Stimulated activated CD4-positive, alpha-beta T cell treated with anti-CD3 and anti-CD28 coated beads, Interleukin-15, amount 100 ng/mL, for 1 hour (primary cell): ENCODE data around the gene MOXD1.

Source experiments
- DNase-seq, 2 donors: peaks; one replicate each; pipeline ENCODE4 v3.0.0-alpha.2; 2020; ENCODE audit warnings: low read depth in 1 of 2, low spot score in 1 of 2

MOXD1 gene

DNA sequence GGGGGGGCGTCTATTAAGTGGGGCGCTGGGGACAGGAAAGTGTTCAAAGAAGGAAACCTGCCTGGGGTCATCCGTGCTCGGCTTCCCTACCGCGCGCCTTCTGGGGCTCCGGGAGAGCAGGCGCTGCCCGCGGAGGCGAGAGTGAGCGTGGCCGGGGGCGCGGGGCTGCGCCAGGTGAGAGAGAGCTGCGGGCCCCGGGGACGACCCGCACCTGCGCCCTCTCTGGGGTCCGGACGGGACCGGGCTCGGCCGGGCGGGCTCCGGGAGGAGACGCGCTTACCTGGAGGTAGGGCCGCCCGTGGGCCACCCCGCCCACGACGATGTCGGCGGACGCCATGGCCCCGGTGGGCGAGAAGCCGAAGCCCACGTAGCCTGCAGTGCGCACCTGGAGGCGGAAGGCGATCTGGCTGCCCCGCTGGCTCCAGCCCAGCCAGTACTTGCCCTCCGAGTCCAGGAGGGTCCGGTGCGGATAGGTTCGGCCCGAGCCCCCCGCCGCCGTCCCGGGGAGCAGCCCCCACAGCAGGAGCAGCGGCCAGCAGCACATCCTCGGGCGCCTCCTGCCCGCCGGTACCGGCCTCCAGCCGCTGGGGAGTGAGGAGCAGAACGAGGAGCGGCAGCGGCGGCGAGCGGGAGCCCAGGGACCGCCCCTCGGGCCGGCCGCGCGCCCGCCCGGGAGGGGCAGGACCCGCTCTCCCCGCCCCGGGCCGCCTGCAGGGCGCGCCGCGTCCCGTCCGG, at the start of gene MOXD1:
TSS of gene MOXD1 (minus strand) at position 593 of the 735 bp plus-strand sequence. CDS start at position 544, 49 bp downstream.
- no peak for DNase-seq

DNA sequence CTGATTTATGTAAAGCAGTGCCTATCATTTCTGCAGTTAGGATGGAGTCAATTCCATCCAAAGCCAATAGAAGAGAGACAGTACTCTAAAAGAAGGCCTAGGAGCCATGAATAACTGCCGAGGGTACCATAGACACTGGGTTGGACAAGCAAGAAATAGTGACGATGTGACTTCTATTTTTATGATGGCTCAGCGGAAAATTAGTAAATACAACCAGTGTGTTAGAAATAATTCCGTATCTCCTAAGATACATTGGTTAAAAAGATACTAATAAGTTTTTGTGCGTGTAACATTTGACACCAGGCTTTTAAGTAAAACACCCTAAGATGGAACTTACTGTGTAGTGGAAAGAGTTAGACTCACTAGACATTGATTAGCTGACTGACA, 45.6 kb upstream of the MOXD1 start:
- no peak for DNase-seq

DNA sequence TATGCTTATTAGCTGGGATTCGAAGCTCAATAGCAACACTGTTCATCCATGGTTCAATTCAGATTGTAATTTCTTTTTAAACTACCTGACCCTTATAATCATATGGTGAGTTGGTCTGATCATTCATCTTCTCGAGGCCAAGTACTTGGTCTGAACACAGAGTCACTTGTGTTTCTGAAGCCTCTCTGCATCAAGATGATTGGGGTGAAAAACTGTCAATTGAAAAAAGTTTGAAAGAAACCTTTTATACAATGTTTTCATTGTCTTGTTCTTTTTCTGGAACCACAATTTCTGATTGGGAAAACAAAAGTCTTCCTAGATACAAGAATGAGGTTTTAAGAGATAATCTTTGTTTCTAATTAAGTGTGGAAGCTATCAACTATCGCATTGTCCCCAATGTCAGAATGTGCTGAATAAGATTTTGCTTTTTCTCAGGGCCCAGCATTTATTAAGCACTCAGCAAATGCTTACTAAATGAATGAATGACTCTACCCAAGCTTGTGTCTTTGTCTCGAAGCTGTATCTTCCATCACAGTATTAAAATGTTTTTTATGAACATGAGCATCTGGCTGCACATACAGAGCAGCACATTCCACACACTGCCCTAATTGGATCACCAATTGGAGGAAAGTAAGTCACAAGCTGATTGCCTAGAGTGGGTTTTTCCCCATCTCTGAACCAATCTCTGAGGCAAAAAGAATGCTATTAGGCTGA, 45.0 kb upstream of the MOXD1 start:
- no peak for DNase-seq

DNA sequence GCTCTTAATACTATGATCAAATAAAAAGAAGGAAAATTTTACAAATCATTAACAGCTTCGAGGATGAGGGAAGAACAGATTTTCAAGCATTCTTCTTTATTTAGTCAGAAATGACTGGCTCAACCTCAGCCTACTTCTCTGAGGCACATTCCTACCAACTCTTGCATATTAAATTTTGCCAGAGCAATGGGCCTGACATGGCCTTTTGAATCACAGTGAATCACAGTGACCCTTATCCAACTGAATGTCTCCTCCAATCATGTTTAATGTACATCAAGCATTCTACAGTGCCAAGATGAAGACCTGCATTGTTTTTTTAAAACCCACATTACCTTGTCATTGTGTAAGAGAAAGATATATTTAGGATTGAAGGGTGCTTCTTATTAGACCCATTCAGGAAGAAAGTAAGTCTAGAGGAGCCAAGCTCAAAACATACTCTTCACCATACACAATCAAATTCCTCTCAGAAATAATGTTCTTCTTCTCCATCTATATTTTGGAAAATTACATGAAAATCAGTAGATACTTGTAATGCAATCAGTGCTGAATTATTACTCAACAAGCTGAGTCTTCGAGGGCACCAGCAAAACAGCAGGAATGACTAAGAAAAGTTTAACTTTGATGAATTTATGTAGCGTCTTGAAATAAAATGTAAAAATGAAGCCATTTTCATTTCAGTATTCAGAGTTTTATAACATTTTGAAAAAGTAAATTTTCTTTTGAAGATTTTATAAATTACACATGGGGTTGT, 44.1 kb upstream of the MOXD1 start:
- DNase-seq: no peak

DNA sequence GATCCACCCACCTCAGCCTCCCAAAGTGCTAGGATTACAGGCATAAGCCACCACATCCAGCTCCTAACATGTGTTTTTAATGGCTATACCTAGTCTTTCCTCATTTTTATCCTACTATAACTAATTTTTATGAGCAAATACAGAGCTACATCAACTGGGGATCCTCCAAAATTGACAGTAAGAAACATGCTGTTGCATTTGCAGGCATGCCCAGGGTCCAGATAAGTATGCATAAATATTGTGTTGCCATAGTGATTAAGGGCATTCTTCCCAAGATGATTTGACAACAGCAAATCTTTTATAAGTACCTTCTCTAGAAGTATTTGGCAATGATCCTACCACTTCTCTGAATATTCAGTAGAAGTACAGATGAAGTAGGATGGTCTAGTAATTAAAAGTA, 41.9 kb upstream of the MOXD1 start:
- DNase-seq: no peak

DNA sequence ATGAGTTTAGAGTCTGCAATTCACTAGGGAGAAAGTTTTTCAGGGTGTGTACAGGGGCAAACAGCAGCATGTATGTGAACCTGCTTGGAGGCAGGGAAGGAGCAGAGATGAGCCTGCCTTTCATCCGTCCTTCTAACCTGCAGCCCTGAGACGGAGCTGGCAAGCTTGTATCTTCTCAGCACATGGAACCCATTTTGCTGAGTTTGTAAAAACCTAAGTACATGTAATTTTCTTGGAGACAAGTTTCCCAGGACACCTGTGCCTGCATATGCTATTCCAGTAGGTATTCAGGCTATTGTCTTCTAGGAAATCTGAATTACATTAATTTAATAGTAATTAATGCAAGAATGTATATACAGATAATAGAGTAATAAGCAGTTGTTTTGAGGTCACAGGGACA, 28.8 kb upstream of the MOXD1 start:
- no peak for DNase-seq

DNA sequence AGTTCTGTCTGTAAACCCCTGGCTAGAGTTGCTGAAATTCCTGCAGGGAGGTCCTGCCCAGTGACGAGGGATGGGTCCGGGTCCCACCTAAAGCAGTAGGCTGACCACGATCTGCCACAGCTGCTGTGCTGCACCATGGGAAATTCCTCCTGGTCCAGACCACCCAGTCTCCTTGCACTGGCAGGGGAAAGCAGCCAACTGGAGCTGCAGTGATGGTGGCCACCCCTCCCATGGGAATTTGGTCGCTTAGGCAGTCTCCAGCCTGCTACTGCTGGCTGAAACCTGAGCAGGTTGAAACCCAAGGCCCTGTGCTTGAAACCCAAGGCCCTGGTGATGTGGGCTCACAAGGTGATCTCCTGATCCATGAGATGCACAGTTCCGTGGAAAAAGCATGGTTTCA, 23.9 kb upstream of the MOXD1 start:
- no peak for DNase-seq

DNA sequence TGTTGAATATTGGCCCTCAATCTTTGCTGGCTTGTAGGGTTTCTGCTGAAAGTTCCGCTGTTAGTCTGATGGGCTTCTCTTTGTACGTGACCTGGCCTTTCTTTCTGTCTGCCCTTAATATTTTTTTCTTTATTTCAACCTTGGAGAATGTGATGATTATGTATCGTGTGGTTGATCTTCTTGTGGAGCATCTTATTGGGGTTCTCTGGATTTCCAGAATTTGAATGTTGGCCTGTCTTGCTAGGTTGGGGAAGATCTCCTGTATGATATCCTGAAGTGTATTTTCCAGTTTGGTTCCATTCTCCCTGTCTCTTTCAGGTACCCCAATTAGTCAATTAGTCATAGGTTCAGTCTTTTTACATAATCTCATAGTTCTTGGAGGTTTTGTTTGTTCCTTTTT, 22.6 kb upstream of the MOXD1 start:
- no peak for DNase-seq

DNA sequence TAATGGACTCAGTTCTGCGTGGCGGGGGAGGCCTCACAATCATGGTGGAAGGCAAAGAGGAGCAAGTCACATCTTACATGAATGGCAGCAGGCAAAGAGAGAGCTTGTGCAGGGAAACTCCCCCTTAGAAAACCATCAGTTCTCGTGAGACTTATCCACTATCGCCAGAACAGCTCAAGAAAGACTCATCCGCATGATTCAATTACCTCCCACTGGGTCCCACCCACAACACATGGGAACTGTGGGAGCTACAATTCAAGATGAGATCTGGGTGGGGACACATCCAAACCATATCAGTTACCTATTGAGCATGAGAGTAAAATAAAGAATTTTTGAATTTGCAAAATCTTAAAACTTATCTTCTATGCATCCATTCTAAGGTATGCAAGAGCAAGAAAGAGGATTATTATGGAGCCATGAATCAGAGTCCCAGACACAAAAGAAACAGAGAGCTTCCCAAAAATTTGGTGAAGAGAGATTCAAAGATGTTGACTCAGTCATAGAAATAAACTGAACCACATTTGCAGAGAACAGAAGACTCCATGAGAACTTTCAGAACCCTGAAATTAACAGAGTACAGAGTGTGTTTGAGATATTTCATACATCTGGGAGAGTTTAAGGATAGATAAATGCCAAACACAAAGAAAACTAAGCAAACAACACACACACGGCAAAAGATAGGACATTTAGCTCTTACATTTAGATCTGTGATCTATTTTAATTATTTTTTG, 17.1 kb upstream of the MOXD1 start:
- DNase-seq: no peak

DNA sequence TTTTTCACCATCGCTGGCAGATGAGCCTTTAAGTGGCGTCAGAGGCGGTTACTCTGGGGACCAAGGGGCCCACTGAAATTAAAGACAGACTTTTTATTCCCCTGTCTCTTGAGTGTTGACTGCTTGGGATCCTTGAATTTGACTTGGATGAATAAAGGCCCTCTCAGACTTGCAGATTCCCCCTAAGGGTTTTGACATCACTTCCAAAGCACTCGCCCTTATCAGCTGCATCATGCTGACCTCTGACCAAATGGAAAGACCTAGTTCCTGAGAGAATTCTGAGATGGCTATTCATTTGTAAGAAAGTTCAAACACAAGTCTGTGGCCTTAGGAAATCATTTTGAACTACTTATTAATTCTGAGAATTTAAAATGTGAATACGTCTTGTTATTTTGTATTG, 13.5 kb upstream of the MOXD1 start:
- no peak for DNase-seq

DNA sequence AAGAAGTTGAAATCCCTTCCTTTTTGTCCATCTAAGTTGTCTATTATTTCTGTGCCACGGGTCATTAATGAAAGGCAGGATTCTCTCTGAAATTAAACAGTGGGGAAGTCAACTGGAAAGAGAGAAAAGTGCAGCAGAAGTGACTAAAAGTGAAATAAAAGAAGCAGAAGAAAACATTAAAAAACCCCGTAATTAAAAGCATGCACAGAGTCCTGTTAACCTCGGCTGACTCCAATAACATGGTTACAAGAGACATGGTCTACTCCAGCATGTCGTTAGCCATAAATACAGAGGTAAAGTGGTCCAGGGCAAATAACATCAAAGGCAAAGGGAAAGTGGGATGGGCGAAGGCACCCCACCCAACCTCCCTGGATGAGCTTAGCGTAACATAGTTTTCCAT, 13.0 kb upstream of the MOXD1 start:
- DNase-seq: no peak

DNA sequence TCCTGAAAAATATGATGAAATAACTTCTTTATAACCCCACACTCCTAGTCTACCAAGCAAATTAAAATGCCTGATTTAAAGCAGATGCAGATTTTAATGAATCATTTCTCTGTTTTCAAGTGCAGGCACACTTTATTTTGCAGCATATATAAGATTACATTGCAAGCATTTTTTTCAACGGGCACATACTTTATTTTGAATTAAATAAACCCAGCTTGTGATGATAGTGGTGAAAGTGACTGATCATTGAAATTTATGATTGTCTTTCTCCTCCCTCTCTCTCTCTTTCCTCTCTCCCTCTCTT, 12.2 kb upstream of the MOXD1 start:
- DNase-seq: no peak

DNA sequence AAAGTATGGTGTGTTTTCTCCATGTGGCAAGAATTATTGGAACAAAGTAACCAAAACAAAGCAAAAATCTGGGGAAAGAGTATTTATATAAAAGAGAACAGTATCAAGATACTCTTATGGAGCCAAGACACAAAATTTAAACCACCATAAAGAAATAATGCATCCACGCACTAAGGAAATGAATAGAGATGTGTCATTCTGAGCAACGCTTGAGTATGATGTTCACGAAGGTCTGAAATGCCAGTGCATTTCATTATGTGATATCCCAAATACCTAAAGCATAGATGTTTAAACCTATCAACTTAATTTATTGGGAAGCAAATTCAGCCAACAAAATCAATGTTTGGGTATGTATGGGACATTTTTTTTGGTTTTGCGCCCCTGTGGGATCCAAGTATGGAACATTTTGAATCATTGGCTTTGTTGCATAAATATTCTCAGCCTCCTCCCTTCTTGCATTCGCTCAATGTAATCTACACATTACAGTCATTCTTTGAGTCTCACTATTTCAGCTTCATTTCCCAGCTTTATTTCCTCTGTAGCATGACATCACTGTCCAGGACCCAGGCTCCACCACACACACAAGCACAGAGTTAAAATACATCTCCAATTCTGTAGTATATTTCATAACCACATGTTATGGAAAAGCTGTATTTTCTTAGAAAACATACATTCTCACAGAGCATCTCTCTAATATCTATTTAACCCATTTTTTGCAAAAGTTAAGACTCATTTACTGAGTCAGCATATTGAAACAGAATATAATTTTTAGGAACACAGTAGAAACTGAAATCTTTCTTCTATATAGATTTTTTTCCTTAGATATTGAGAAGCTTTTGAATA, 11.6 kb upstream of the MOXD1 start:
- no peak for DNase-seq

DNA sequence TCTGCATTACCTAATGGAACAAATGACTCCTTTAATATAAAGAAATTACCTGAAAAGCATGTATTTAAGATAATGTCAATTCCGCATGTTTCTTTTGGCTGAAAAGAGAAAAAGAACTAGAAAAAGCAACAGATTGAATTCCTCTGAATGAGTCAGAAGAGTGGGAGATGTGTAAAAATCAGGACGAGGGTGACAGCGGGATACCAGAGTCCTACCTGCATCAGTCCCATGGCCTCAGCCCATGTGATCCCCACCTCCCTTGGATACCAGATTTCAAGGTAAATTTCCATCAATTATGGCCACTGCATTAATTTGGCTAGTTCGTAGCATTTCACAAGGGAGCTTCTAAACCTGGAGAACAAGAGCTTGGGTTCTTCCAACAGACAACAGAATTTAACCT, 10.0 kb upstream of the MOXD1 start:
- no peak for DNase-seq

DNA sequence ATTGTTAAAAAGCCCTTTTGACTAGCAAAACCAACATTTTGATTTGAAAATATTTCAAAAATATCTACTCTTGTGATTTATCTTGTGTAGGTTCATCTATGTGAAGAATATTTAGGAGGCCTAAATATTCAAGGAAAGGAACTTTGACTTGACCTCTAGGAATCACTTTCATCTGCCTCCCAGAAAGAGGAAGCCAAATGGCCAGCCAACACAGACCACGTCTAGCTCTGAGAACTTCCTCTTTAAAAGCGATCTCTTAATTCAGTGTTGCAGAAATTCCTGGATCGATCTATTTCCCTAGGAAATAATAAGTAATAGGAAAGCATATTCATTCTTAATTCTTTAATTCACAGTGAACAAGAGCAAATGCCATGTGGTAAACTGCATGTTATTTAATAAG, 9.6 kb upstream of the MOXD1 start:
- DNase-seq: no peak

DNA sequence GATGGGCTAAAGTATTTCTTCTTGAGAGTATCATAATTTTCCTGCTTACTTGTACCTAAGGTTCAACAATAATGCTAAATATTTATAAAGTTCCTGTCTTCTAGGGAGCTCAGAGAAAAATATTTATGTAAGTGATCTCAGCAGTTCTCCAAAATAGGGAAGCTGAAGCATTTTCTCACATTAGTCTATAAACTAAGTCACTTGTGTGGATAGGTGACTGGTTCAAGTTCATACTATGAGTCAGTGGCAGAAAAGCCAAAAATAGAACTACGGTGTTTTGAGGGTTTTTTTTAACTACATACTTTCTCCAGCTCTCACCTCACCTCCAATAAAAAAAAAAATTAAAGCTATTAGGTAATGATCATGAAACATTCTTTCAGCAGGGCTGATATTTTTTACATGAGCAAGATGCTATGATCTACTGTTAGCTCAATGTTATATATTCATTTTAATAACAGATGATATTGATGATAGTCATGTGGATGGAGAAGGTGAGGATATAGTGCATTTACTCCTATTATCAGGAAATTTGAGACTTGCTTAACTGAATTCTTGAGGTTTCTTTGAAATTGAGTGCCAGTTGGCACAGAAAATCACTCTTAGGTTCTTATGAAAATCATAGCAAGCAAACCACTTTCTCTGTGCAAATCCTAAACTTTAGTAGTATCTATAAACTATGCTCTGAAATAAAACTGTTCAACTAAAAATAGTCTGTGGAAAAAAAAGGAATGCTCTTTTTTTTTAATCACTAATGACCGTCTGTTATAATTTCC, 4.1 kb upstream of the MOXD1 start:
- DNase-seq: no peak

DNA sequence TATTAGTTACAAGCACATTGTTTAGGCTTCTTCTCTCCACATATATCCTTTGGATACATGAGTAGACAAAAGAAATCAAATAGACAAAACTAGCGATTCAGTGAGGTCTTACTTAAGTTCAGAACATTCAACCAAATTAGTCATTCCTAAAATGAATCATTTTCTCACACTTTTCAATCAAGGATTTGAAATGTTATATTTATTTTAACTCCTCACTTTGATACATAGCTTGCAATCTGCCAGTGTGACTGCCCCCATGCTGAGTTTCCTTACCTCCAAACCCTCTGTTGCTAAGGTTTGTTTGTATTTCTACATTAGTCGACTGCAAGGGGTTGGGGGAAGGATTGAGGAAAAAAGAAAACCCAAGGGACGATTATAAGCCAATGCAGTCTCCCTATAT, 3.5 kb upstream of the MOXD1 start:
- DNase-seq: no peak

DNA sequence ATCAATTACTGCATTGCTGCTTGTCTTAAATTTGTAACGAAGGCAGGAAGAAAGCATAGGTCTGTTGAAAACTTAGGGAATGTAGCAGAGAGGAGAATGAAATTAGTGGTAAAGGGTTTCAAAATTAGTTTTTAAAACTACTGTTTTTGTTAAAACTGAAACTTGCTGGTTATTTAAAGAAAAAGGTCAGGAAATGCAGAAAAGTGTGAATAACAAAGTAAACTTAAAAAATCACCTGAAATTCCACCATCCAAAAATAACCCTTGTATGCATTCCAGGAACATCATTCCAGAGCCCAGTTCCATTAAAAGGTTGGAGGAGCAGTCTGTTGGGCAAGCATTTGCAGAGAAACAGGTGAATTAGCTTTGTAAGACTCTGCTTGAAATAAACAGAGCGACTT, 3.1 kb upstream of the MOXD1 start:
- DNase-seq: no peak

DNA sequence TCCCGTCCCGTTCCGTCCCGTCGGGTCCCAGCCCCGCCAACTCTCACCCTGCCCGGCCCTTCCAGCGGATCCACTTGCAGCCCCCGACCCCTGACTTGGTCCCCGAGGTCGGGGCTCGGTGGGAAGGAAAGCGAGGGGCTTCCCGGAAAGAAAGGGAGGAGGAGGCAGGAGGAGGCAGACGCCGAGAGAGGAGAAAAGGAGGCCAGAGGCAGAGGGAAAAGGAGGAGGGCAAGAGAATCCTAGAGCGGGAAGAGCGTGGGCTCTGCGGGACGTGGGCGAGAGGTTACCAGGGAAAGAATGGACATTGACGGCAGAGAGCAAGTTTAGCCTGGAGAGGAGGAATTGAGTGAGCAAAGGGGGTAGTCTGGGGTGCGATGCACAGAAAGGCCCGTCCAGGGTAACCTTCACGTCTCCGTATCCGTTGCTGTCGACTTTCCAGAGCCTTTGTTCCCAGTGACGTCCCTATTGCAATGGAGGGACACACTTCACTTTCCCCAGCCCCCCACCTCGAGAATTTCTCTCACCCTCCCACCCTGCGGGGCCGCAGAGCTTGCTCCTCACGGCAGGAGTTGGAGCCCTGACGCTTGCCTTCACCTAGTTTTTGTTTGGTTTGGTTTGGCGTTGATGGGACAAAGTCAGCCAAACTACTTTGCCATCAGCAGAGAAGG, 477 bp upstream of the MOXD1 start:
- DNase-seq: no peak

DNA sequence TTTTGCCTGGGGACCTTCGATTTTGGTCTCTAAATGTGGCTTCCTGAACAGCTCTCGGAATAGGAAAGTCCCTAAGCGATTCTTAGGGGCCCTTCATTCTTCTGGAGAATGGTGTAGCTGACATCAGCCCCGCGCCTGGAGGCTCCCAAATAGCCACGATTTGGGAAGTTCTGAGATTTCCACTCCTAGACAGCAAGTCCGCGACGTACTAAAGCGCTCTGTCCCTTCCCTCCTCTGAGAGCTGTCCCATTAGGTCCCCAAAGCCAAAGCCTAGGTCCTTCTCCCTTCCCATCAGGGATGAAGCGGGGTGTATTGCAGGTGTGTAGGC, 756 bp downstream of the MOXD1 start:
- no peak for DNase-seq
